Upper lobe of left lung (tissue), 6 donors: Measurements from ENCODE around the gene ERP44. TPM values are rescaled to one million over a fixed set of nuclear protein-coding genes. Genes with fewer than 3 reads are reported as not detected.

ENCODE experiments used
- ATAC-seq, 2 donors: fragments of 200-7000 bp; cut with Tn5 transposase; one replicate each; pipeline ENCODE4 v1.9.1; 2022; ENCODE audit warnings: mild to moderate bottlenecking in 2 of 2, moderate library complexity in 2 of 2; ENCODE audit not compliant: low FRiP score in 2 of 2
- DNase-seq, 2 donors: peaks; one replicate each; pipeline ENCODE4 v3.0.0-alpha.2; 2019 to 2020
- H3K27ac ChIP-seq, 4 donors: fragments of 200-600 bp; sonication (generic); one replicate each; pipeline ENCODE4 v1.5.1; 2016 to 2019
- H3K27me3 ChIP-seq, 4 donors: fragments of 200-600 bp; sonication (generic); one replicate each; pipeline ENCODE4 v1.5.1; 2017 to 2019
- H3K36me3 ChIP-seq, 4 donors: fragments of 200-600 bp; sonication (generic); one replicate each; pipeline ENCODE4 v1.5.1; 2016 to 2019
- H3K4me1 ChIP-seq, 4 donors: fragments of 200-600 bp; sonication (generic); one replicate each; pipeline ENCODE4 v1.5.1; 2018 to 2019
- H3K4me3 ChIP-seq, 4 donors: fragments of 200-600 bp; sonication (generic); one replicate each; pipeline ENCODE4 v1.5.1; 2017 to 2019; ENCODE audit warnings: mild to moderate bottlenecking in 2 of 4, moderate library complexity in 1 of 4
- H3K9me3 ChIP-seq, 4 donors: fragments of 200-600 bp; sonication (generic); one replicate each; pipeline ENCODE4 v1.5.1; 2018 to 2019
- EP300 ChIP-seq, 4 donors: sonication (generic); formaldehyde crosslinking; IDR thresholded peaks; one replicate each; pipeline ENCODE4 v1.5.1; 2017; ENCODE audit warnings: antibody characterized with exemption in 4 of 4, control low read depth in 2 of 4
- POLR2A ChIP-seq, 4 donors: fragments of 450-650 bp; IDR thresholded peaks; one replicate each; pipeline ENCODE4 v1.5.1; 2016 to 2017; ENCODE audit warnings: antibody characterized with exemption in 4 of 4, mild to moderate bottlenecking in 2 of 4
- POLR2AphosphoS5 ChIP-seq, 2 donors: sonication (generic); formaldehyde crosslinking; IDR thresholded peaks; one replicate each; pipeline ENCODE4 v1.5.1; 2017; ENCODE audit warnings: antibody characterized with exemption in 2 of 2
- WGBS, 2 donors: methylation state at CpG; one replicate each; pipeline ENCODE4 v1.1.5; 2017 to 2018; 5-methylcytosine and 5-hydroxymethylcytosine counted together
- total RNA-seq, 6 donors: library from RNA; depleted of rRNA in 4 of 6; stranded (reverse); fragments of >200 nt in 4 of 6; gene quantifications; one replicate each; pipeline versions ENCODE4 v1.1.0 to v1.2.1, GENCODE V29; 2016 to 2021
- TF ChIP-seq, protein P1 (sequence below), 6 experiments: fragments of 450-650 bp in 4 of 6; fragments of 200-600 bp in 2 of 6; sonication (generic) in 2 of 6; IDR thresholded peaks; one replicate each; pipeline ENCODE4 v1.5.1; 2016 to 2019; ENCODE audit warnings: antibody characterized with exemption in 6 of 6
- donor health status: DM: no; HTN: no; CAD: no; lungs with moderate emphysema.
- donor health status: DM: no; HTN: yes; CAD: no; lungs with severe emphysema.

Gene ERP44
- total RNA-seq, 6 donors from 2014 or later: 11.5 to 28.5 (median 20.4) TPM

DNA sequence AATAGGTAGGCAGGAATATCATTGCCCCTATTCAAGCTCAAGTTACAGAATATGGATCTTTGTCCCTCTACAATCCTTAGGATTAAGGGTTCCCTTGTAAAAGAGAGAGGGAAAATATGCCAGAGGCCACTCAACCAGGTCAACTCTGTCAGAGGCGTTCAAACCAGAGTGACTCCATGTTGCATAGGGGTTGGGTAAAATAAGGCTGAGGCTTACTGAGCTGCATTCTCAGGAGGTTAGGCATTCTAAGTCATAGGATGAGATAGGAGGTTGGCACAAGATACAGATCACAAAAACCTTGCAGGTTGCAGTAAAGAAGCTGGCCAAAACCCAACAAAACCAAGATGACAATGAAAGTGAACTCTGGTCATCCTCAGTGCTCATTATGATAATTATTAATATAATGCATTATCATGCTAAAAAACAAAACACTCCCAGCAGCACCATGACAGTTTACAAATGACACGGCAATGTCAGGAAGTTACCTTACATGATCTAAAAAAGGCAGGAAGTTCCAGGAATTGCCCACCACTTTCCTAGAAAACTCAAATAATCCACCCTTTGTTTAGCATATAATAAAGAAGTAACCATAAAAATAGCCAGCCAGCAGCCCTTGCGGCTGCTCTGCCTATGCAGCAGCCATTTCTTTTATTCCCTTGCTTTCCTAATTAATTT, 64.8 kb downstream of the ERP44 start:
- no peaks in the 10 kb centered on the region for H3K9me3 ChIP-seq
- H3K4me1 ChIP-seq: peaks cover 0 to 7% (median 3%) of the 10 kb centered on the region in 4 donors
- no peak for ATAC-seq
- H3K4me3 ChIP-seq: no peak overlapping the region
- 77 to 82% methylated on average over 3 of the region's 3 CpGs for WGBS, 2 donors
- H3K27me3 ChIP-seq: no peaks in the 10 kb centered on the region
- H3K36me3 ChIP-seq: no peaks in the 10 kb centered on the region
- H3K27ac ChIP-seq: no peak overlapping the region
- TF ChIP-seq EP300 (IDR thresholded peaks at IDR 0.05) (no peak), POLR2A (IDR thresholded peaks at IDR 0.05) (no peak), POLR2AphosphoS5 (IDR thresholded peaks at IDR 0.05) (no peak)
- TF ChIP-seq, protein P1, sequence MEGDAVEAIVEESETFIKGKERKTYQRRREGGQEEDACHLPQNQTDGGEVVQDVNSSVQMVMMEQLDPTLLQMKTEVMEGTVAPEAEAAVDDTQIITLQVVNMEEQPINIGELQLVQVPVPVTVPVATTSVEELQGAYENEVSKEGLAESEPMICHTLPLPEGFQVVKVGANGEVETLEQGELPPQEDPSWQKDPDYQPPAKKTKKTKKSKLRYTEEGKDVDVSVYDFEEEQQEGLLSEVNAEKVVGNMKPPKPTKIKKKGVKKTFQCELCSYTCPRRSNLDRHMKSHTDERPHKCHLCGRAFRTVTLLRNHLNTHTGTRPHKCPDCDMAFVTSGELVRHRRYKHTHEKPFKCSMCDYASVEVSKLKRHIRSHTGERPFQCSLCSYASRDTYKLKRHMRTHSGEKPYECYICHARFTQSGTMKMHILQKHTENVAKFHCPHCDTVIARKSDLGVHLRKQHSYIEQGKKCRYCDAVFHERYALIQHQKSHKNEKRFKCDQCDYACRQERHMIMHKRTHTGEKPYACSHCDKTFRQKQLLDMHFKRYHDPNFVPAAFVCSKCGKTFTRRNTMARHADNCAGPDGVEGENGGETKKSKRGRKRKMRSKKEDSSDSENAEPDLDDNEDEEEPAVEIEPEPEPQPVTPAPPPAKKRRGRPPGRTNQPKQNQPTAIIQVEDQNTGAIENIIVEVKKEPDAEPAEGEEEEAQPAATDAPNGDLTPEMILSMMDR (IDR thresholded peaks at IDR 0.05): no peak
- no peak for DNase-seq

DNA sequence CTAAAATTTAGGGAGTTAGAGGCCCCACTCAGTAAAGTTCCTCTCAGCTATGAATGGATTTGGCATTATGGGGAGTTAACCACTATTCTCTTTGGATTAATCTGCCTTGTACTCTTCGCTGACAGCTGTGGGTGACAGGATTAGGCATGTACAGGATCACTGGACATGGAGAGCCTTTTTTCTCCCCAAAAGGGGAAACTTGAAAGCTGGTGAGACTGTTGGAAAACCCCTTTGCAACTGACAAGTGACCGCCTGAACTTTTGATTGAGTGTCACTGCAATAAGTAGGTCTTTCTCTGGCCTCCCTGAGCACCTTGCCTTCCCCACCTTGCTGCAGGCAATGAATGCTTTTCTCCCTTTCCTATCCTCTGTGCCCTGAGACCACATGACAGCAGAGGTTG, 68.3 kb downstream of the ERP44 start:
- no peak overlapping the region for H3K27ac ChIP-seq
- TF ChIP-seq POLR2A (IDR thresholded peaks at IDR 0.05) (no peak), EP300 (IDR thresholded peaks at IDR 0.05) (no peak), POLR2AphosphoS5 (IDR thresholded peaks at IDR 0.05) (no peak)
- TF ChIP-seq, protein P1 (IDR thresholded peaks at IDR 0.05): no peak
- no peak for DNase-seq
- ATAC-seq: no peak
- peaks cover 0 to 16% (median 4%) of the 10 kb centered on the region in 4 donors for H3K4me1 ChIP-seq
- no peaks in the 10 kb centered on the region for H3K27me3 ChIP-seq
- no peak overlapping the region for H3K4me3 ChIP-seq
- WGBS, 2 donors: 79 to 94% methylated on average over 2 of the region's 2 CpGs
- H3K36me3 ChIP-seq: no peaks in the 10 kb centered on the region
- no peaks in the 10 kb centered on the region for H3K9me3 ChIP-seq

DNA sequence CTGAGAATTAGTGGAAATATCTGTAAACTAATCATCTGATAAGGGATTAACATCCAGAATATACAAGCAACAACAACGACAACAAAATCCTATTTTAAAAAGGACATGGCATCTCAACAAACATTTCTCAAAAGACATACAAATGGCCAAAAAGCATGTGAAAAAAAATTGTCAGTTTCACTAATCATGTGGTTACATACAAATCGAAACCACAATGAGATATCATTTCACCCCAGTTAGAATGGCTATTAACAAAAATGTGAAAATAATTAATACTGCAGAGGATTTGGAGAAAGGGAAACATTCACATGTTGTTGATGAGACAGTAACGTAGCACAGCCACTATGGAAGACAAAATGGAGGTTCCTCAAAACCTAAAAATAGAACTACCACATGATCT, 69.5 kb downstream of the ERP44 start:
- 74 to 82% methylated on average over 3 of the region's 3 CpGs for WGBS, 2 donors
- DNase-seq (no peak), ATAC-seq (no peak)
- no peaks in the 10 kb centered on the region for H3K9me3 ChIP-seq
- no peaks in the 10 kb centered on the region for H3K27me3 ChIP-seq
- H3K27ac ChIP-seq: no peak overlapping the region
- peaks cover 0 to 2% (median 0%) of the 10 kb centered on the region in 4 donors for H3K36me3 ChIP-seq
- TF ChIP-seq, protein P1 (IDR thresholded peaks at IDR 0.05): no peak
- TF ChIP-seq POLR2A (IDR thresholded peaks at IDR 0.05) (no peak), EP300 (IDR thresholded peaks at IDR 0.05) (no peak), POLR2AphosphoS5 (IDR thresholded peaks at IDR 0.05) (no peak)
- no peak overlapping the region for H3K4me3 ChIP-seq
- H3K4me1 ChIP-seq: peaks cover 0 to 13% (median 2%) of the 10 kb centered on the region in 4 donors

DNA sequence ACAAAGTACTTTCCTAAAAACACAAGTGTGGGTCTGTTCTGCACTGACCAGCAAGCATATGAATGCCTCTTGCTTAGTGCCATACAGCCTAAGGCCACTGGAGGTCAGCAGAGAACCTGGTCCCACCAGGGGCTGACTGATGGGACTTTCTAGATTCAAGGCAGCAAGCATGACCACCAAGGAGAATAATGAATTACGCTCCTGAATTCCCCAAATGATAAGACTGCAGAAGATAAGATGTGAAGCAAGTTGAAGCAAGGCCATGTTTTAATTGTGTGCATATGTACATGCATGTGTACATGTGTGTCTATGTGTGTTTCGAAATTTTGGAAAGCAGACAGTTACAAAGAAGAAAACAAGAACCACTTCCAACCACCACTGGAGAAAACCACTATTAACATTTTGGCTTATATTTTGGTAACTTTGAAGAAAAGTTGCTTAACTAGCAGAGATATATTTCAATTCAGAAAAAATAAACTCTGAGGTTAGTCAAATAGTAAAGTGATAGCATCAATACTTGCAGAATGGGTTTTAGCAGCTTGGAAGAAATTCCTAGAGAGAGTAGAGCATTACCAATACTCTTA, 70.5 kb downstream of the ERP44 start:
- DNase-seq (peak in 1 of 2 donors; percentile 66), ATAC-seq (peak; percentile 92 to 94)
- no peak overlapping the region for H3K27ac ChIP-seq
- H3K4me3 ChIP-seq: no peak overlapping the region
- H3K36me3 ChIP-seq: peaks cover 0 to 2% (median 0%) of the 10 kb centered on the region in 4 donors
- H3K27me3 ChIP-seq: no peaks in the 10 kb centered on the region
- 66 to 68% methylated on average over 2 of the region's 2 CpGs for WGBS, 2 donors
- H3K9me3 ChIP-seq: no peaks in the 10 kb centered on the region
- TF ChIP-seq, protein P1 (IDR thresholded peaks at IDR 0.05): peak; percentile 72 to 91 (median 83)
- TF ChIP-seq POLR2A (IDR thresholded peaks at IDR 0.05) (no peak), POLR2AphosphoS5 (IDR thresholded peaks at IDR 0.05) (no peak), EP300 (IDR thresholded peaks at IDR 0.05) (no peak)
- H3K4me1 ChIP-seq: peaks cover 0 to 10% (median 0%) of the 10 kb centered on the region in 4 donors
